HFFc6 (cell line): Measurements from ENCODE around the gene CIAPIN1. TPM values are rescaled to one million over a fixed set of nuclear protein-coding genes. Genes with fewer than 3 reads are reported as not detected.

Experiments used
- DNase-seq: peaks from one replicate; pipeline ENCODE4 v3.0.0-alpha.2; 2018
- H3K27ac Mint-ChIP-seq: 2 replicates; pipeline ENCODE4 v1.8.0; 2020; ENCODE audit warnings: mild to moderate bottlenecking, mixed read lengths
- H3K27me3 Mint-ChIP-seq: 2 replicates; pipeline ENCODE4 v1.8.0; 2021; ENCODE audit warnings: mild to moderate bottlenecking, moderate library complexity, mixed read lengths; ENCODE audit not compliant: insufficient read depth
- H3K36me3 Mint-ChIP-seq: 2 replicates; pipeline ENCODE4 v1.8.0; 2021; ENCODE audit warnings: low read depth, mixed read lengths
- H3K4me1 Mint-ChIP-seq: 2 replicates; pipeline ENCODE4 v1.8.0; 2020; ENCODE audit warnings: low read depth, mixed read lengths
- H3K4me3 Mint-ChIP-seq: 2 replicates; pipeline ENCODE4 v1.8.0; 2020; ENCODE audit warnings: mild to moderate bottlenecking, moderate library complexity, mixed read lengths
- H3K9me3 Mint-ChIP-seq: 2 replicates; pipeline ENCODE4 v1.8.0; 2020; ENCODE audit warnings: mild to moderate bottlenecking, mixed read lengths
- CTCF ChIP-seq: fragments of 200-600 bp; sonication (generic); IDR thresholded peaks from 2 replicates; pipeline ENCODE4 v1.5.0; 2021; ENCODE audit warnings: antibody characterized with exemption, mild to moderate bottlenecking
- total RNA-seq, 6 experiments: library from RNA; stranded (reverse); fragmentation: NEBNext Ultra II Directional; extraction: Animal tissue kit (Norgen Biotek cat#: 25700); gene quantifications; 2 replicates in 1 of 6; 3 replicates in 5 of 6; pipeline ENCODE4 v1.2.3, GENCODE V29; 2021

Gene CIAPIN1
- total RNA-seq, 6 experiments from 2014 or later = 37.5 to 49.0 (median 46.8) TPM

GRCh38 chr16:57474671-57475661 is 27.8 kb upstream of the CIAPIN1 start:
- Mint-ChIP-seq H3K27ac (no peak overlapping the region), H3K4me1 (peaks cover 27% of the 10 kb centered on the region), H3K4me3 (no peak overlapping the region), H3K27me3 (peaks cover 1% of the 10 kb centered on the region; the same call in 1 of the 2 replicates), H3K36me3 (no peaks in the 10 kb centered on the region; the same call in 1 of the 2 replicates), H3K9me3 (no peaks in the 10 kb centered on the region)
- no peak for TF ChIP-seq CTCF
- DNase-seq = no peak

GRCh38 chr16:57473906-57474305 is 26.7 kb upstream of the CIAPIN1 start:
- Mint-ChIP-seq H3K4me3 (no peak overlapping the region), H3K9me3 (no peaks in the 10 kb centered on the region), H3K36me3 (peaks cover 4% of the 10 kb centered on the region; the same call in 1 of the 2 replicates), H3K27me3 (peaks cover 1% of the 10 kb centered on the region; the same call in 1 of the 2 replicates), H3K27ac (no peak overlapping the region), H3K4me1 (peaks cover 19% of the 10 kb centered on the region)
- no peak for TF ChIP-seq CTCF
- DNase-seq = no peak

- H3K4me1 Mint-ChIP-seq = peaks cover 13% of the 10 kb centered on the region; the same call in 1 of the 2 replicates
- no peak for DNase-seq
- no peaks in the 10 kb centered on the region for H3K9me3 Mint-ChIP-seq
- H3K4me3 Mint-ChIP-seq = no peak overlapping the region
- H3K27ac Mint-ChIP-seq = no peak overlapping the region
- H3K27me3 Mint-ChIP-seq = peaks cover 1% of the 10 kb centered on the region; the same call in 1 of the 2 replicates
- peaks cover 4% of the 10 kb centered on the region; the same call in 1 of the 2 replicates for H3K36me3 Mint-ChIP-seq
- no peak for TF ChIP-seq CTCF
These were observed 26.1 kb upstream of the CIAPIN1 start for GRCh38 chr16:57473176-57473840.

GRCh38 chr16:57472665-57473060 is 25.5 kb upstream of the CIAPIN1 start:
- Mint-ChIP-seq H3K4me1 (peaks cover 12% of the 10 kb centered on the region; the same call in 1 of the 2 replicates), H3K27ac (no peak overlapping the region), H3K27me3 (peaks cover 1% of the 10 kb centered on the region; the same call in 1 of the 2 replicates), H3K4me3 (no peak overlapping the region), H3K36me3 (peaks cover 4% of the 10 kb centered on the region; the same call in 1 of the 2 replicates), H3K9me3 (no peaks in the 10 kb centered on the region)
- TF ChIP-seq CTCF = no peak
- DNase-seq = no peak

GRCh38 chr16:57471852-57472664 is 24.9 kb upstream of the CIAPIN1 start:
- Mint-ChIP-seq H3K27ac (no peak overlapping the region), H3K4me3 (no peak overlapping the region), H3K4me1 (peaks cover 12% of the 10 kb centered on the region; the same call in 1 of the 2 replicates), H3K9me3 (no peaks in the 10 kb centered on the region), H3K36me3 (peaks cover 4% of the 10 kb centered on the region; the same call in 1 of the 2 replicates), H3K27me3 (peaks cover 1% of the 10 kb centered on the region; the same call in 1 of the 2 replicates)
- DNase-seq = no peak
- no peak for TF ChIP-seq CTCF
